ENCODE data around the gene IL26.
"Not testable (repeated sequence)": the region's sequence is repeated elsewhere in the genome, so short reads cannot be mapped to it uniquely, and the experiment has no call there.

IL26 gene

GRCh38 chr12:68175557-68176061 is 50.0 kb downstream of the IL26 start:
- Mint-ChIP-seq H3K36me3 (ENCODE audit: insufficient read depth) (peaks cover 14% of the 10 kb centered on the region), H3K4me3 (peak overlapping the region; percentile 70), H3K9me3 (no peaks in the 10 kb centered on the region), H3K27ac (peak overlapping the region; percentile 84 to 92), H3K27me3 (no peaks in the 10 kb centered on the region), H3K4me1 (ENCODE audit: low read depth in 2 of 2) (peaks cover 25 to 29% of the 10 kb centered on the region in 2 donors)
- ATAC-seq (replicated peaks) (peak; percentile 90), DNase-seq (peak; percentile 60 to 63 (median 60))

GRCh38 chr12:68174761-68175160 is 50.8 kb downstream of the IL26 start:
- Mint-ChIP-seq H3K4me1 (ENCODE audit: low read depth in 2 of 2) (peaks cover 24 to 28% of the 10 kb centered on the region in 2 donors), H3K36me3 (ENCODE audit: insufficient read depth) (peaks cover 12% of the 10 kb centered on the region), H3K4me3 (peak overlapping the region in 1 of 2 donors; percentile 70), H3K27ac (peak overlapping the region; percentile 84 to 92)
- ATAC-seq (replicated peaks); H3K27me3 Mint-ChIP-seq; H3K9me3 Mint-ChIP-seq; DNase-seq: not testable (repeated sequence)

GRCh38 chr12:68173792-68174191 is 51.8 kb downstream of the IL26 start:
- no peak overlapping the region for H3K27ac Mint-ChIP-seq
- H3K9me3 Mint-ChIP-seq: no peaks in the 10 kb centered on the region
- peaks cover 21 to 28% of the 10 kb centered on the region in 2 donors for H3K4me1 Mint-ChIP-seq (ENCODE audit: low read depth in 2 of 2)
- H3K4me3 Mint-ChIP-seq: no peak overlapping the region
- peaks cover 10% of the 10 kb centered on the region for H3K36me3 Mint-ChIP-seq (ENCODE audit: insufficient read depth)
- ATAC-seq (replicated peaks) (no peak), DNase-seq (no peak)
- no peaks in the 10 kb centered on the region for H3K27me3 Mint-ChIP-seq

- peaks cover 8 to 15% of the 10 kb centered on the region in 2 donors for H3K4me1 Mint-ChIP-seq (ENCODE audit: low read depth in 2 of 2)
- no peak overlapping the region for H3K4me3 Mint-ChIP-seq
- no peak for ATAC-seq (replicated peaks)
- H3K36me3 Mint-ChIP-seq (ENCODE audit: insufficient read depth): peaks cover 7% of the 10 kb centered on the region
- no peaks in the 10 kb centered on the region for H3K27me3 Mint-ChIP-seq
- no peak overlapping the region for H3K27ac Mint-ChIP-seq
- DNase-seq: no peak
- H3K9me3 Mint-ChIP-seq: no peaks in the 10 kb centered on the region
Observed at GRCh38 chr12:68170726-68171125, 54.9 kb downstream of the IL26 start.

GRCh38 chr12:68169213-68169889 is 56.3 kb downstream of the IL26 start:
- Mint-ChIP-seq H3K27ac (no peak overlapping the region), H3K4me3 (no peak overlapping the region), H3K9me3 (no peaks in the 10 kb centered on the region), H3K4me1 (ENCODE audit: low read depth in 2 of 2) (peaks cover 0 to 5% of the 10 kb centered on the region in 2 donors), H3K27me3 (no peaks in the 10 kb centered on the region), H3K36me3 (ENCODE audit: insufficient read depth) (no peaks in the 10 kb centered on the region)
- ATAC-seq (replicated peaks): no peak
- no peak for DNase-seq

- Mint-ChIP-seq H3K9me3 (no peaks in the 10 kb centered on the region), H3K4me1 (ENCODE audit: low read depth in 2 of 2) (peaks cover 11 to 26% of the 10 kb centered on the region in 2 donors), H3K36me3 (ENCODE audit: insufficient read depth) (no peaks in the 10 kb centered on the region), H3K27me3 (no peaks in the 10 kb centered on the region), H3K27ac (no peak overlapping the region), H3K4me3 (no peak overlapping the region)
- no peak for ATAC-seq (replicated peaks)
- no peak for DNase-seq
Observed at GRCh38 chr12:68166317-68166831, 59.2 kb downstream of the IL26 start.

GRCh38 chr12:68163560-68164081 is 62.0 kb downstream of the IL26 start:
- peaks cover 14 to 27% of the 10 kb centered on the region in 2 donors for H3K4me1 Mint-ChIP-seq (ENCODE audit: low read depth in 2 of 2)

GRCh38 chr12:68162374-68162773 is 63.2 kb downstream of the IL26 start:
- DNase-seq (no peak), ATAC-seq (replicated peaks) (no peak)
- H3K4me1 Mint-ChIP-seq (ENCODE audit: low read depth in 2 of 2): peaks cover 16 to 38% of the 10 kb centered on the region in 2 donors
- no peaks in the 10 kb centered on the region for H3K27me3 Mint-ChIP-seq
- H3K27ac Mint-ChIP-seq: no peak overlapping the region
- H3K4me3 Mint-ChIP-seq: no peak overlapping the region
- H3K9me3 Mint-ChIP-seq: no peaks in the 10 kb centered on the region
- H3K36me3 Mint-ChIP-seq (ENCODE audit: insufficient read depth): peaks cover 12% of the 10 kb centered on the region

More at GRCh38 chr12:68163560-68164081, 62.0 kb downstream of the IL26 start:
- peak overlapping the region; percentile 11 to 51 for H3K27ac Mint-ChIP-seq
- H3K36me3 Mint-ChIP-seq (ENCODE audit: insufficient read depth): peaks cover 12% of the 10 kb centered on the region
- H3K27me3 Mint-ChIP-seq: no peaks in the 10 kb centered on the region
- H3K4me3 Mint-ChIP-seq: peak overlapping the region; percentile 13 to 45
- DNase-seq (peak in 1 of 3 experiments; percentile 15), ATAC-seq (replicated peaks) (peak; percentile 38)
- H3K9me3 Mint-ChIP-seq: no peaks in the 10 kb centered on the region

GRCh38 chr12:68159681-68160304 is 65.8 kb downstream of the IL26 start, which contains the start of gene IFNG:
Gene IFNG, minus strand, starts transcription at chr12:68159740. Its CDS starts 125 bp downstream, at chr12:68159615.
- H3K27me3 Mint-ChIP-seq: no peaks in the 10 kb centered on the region
- H3K4me3 Mint-ChIP-seq: peak within 1 kb of the TSS; percentile 78 to 89
- peaks cover 25 to 57% of the 10 kb centered on the region in 2 donors for H3K4me1 Mint-ChIP-seq (ENCODE audit: low read depth in 2 of 2)
- peak within 1 kb of the TSS; percentile 15 to 82 for H3K27ac Mint-ChIP-seq
- H3K36me3 Mint-ChIP-seq (ENCODE audit: insufficient read depth): peaks cover 23% of the 10 kb centered on the region
- ATAC-seq (replicated peaks) (peak; percentile 81), DNase-seq (peak; percentile 32 to 68 (median 40))
- no peaks in the 10 kb centered on the region for H3K9me3 Mint-ChIP-seq

- ATAC-seq (replicated peaks): peak; percentile 41
- Mint-ChIP-seq H3K27me3 (no peaks in the 10 kb centered on the region), H3K27ac (peak overlapping the region; percentile 15 to 26), H3K4me3 (peak overlapping the region; percentile 78 to 89), H3K36me3 (ENCODE audit: insufficient read depth) (peaks cover 31% of the 10 kb centered on the region), H3K4me1 (ENCODE audit: low read depth in 2 of 2) (peaks cover 20 to 53% of the 10 kb centered on the region in 2 donors), H3K9me3 (no peaks in the 10 kb centered on the region)
- peak; percentile 29 to 53 (median 40) for DNase-seq
Observed at GRCh38 chr12:68158432-68158831, 67.2 kb downstream of the IL26 start.

- DNase-seq (no peak), ATAC-seq (replicated peaks) (no peak)
- H3K27me3 Mint-ChIP-seq: no peaks in the 10 kb centered on the region
- H3K27ac Mint-ChIP-seq: peak overlapping the region in 1 of 2 donors; percentile 15
- peaks cover 39% of the 10 kb centered on the region for H3K36me3 Mint-ChIP-seq (ENCODE audit: insufficient read depth)
- peak overlapping the region; percentile 78 to 89 for H3K4me3 Mint-ChIP-seq
- no peaks in the 10 kb centered on the region for H3K9me3 Mint-ChIP-seq
- H3K4me1 Mint-ChIP-seq (ENCODE audit: low read depth in 2 of 2): peaks cover 14 to 46% of the 10 kb centered on the region in 2 donors
Observed at GRCh38 chr12:68157380-68157779, 68.2 kb downstream of the IL26 start.

GRCh38 chr12:68156636-68157035 is 69.0 kb downstream of the IL26 start:
- Mint-ChIP-seq H3K4me3 (peak overlapping the region; percentile 78 to 89), H3K36me3 (ENCODE audit: insufficient read depth) (peaks cover 39% of the 10 kb centered on the region), H3K27ac (peak overlapping the region in 1 of 2 donors; percentile 15), H3K4me1 (ENCODE audit: low read depth in 2 of 2) (peaks cover 14 to 43% of the 10 kb centered on the region in 2 donors), H3K27me3 (no peaks in the 10 kb centered on the region), H3K9me3 (no peaks in the 10 kb centered on the region)
- no peak for DNase-seq
- ATAC-seq (replicated peaks): no peak

- Mint-ChIP-seq H3K27me3 (no peaks in the 10 kb centered on the region), H3K9me3 (no peaks in the 10 kb centered on the region)
- no peak for ATAC-seq (replicated peaks)
Observed at GRCh38 chr12:68154779-68155178, 70.8 kb downstream of the IL26 start.

More at GRCh38 chr12:68154779-68155178, 70.8 kb downstream of the IL26 start:
- Mint-ChIP-seq H3K27ac (no peak overlapping the region), H3K4me1 (ENCODE audit: low read depth in 2 of 2) (peaks cover 14 to 42% of the 10 kb centered on the region in 2 donors), H3K36me3 (ENCODE audit: insufficient read depth) (peaks cover 39% of the 10 kb centered on the region), H3K4me3 (no peak overlapping the region)
- DNase-seq: no peak
